Kidney tubule cell (primary cell): ENCODE data around the gene NKAIN2.
"Not testable (repeated sequence)": the region's sequence is repeated elsewhere in the genome, so short reads cannot be mapped to it uniquely, and the experiment has no call there.

Source experiments
- DNase-seq: peaks from one replicate; pipeline ENCODE4 v3.0.0-alpha.2; 2018; ENCODE audit warnings: low spot score

Gene NKAIN2

GRCh38 chr6:123966618-123967017 lies 163.0 kb downstream of the NKAIN2 start:
- no peak for DNase-seq

- no peak for DNase-seq
Measured at GRCh38 chr6:123967905-123968304, 164.2 kb downstream of the NKAIN2 start.

- DNase-seq, result no peak
Measured at GRCh38 chr6:123972600-123973294, 169.1 kb downstream of the NKAIN2 start.

- no peak for DNase-seq
Measured at GRCh38 chr6:123980311-123980710, 176.6 kb downstream of the NKAIN2 start.

- DNase-seq, result no peak
Measured at GRCh38 chr6:123986938-123987337, 183.3 kb downstream of the NKAIN2 start.

GRCh38 chr6:123989918-123990317 lies 186.3 kb downstream of the NKAIN2 start:
- not testable (repeated sequence) for DNase-seq

GRCh38 chr6:123990376-123990775 lies 186.7 kb downstream of the NKAIN2 start:
- no peak for DNase-seq

- no peak for DNase-seq
Measured at GRCh38 chr6:123994168-123994567, 190.5 kb downstream of the NKAIN2 start.

GRCh38 chr6:123994891-123995635 lies 191.4 kb downstream of the NKAIN2 start:
- no peak for DNase-seq

GRCh38 chr6:123997223-123997622 lies 193.6 kb downstream of the NKAIN2 start:
- DNase-seq, result no peak

- no peak for DNase-seq
Measured at GRCh38 chr6:124002377-124003081, 198.9 kb downstream of the NKAIN2 start.

- no peak for DNase-seq
Measured at GRCh38 chr6:124007266-124007665, 203.6 kb downstream of the NKAIN2 start.

GRCh38 chr6:124008000-124008987 lies 204.6 kb downstream of the NKAIN2 start:
- no peak for DNase-seq

- DNase-seq, result no peak
Measured at GRCh38 chr6:124008988-124009765, 205.5 kb downstream of the NKAIN2 start.

- no peak for DNase-seq
Measured at GRCh38 chr6:124010574-124010973, 206.9 kb downstream of the NKAIN2 start.

- DNase-seq, result no peak
Measured at GRCh38 chr6:124011180-124011579, 207.5 kb downstream of the NKAIN2 start.

GRCh38 chr6:124022051-124022450 lies 218.4 kb downstream of the NKAIN2 start:
- DNase-seq, result not testable (repeated sequence)

GRCh38 chr6:124022641-124023040 lies 219.0 kb downstream of the NKAIN2 start:
- no peak for DNase-seq

GRCh38 chr6:124026694-124027093 lies 223.0 kb downstream of the NKAIN2 start:
- DNase-seq, result no peak

- no peak for DNase-seq
Measured at GRCh38 chr6:124027392-124027791, 223.7 kb downstream of the NKAIN2 start.

- DNase-seq, result no peak
Measured at GRCh38 chr6:124028117-124028516, 224.5 kb downstream of the NKAIN2 start.
